NCI-H69 (cell line): ENCODE results near the gene FAM200A.
A peak's percentile ranks its signal among the peaks of the same experiment; 100 is the strongest.
"Not testable (repeated sequence)": the region's sequence is repeated elsewhere in the genome, so short reads cannot be mapped to it uniquely, and the experiment has no call there.

Source experiments
- DNase-seq: peaks from one replicate; lab custom pipeline; 2025; lab: John Stamatoyannopoulos, UW

The FAM200A gene

GRCh38 chr7:99559175-99559915, 7.4 kb upstream of the FAM200A start:
- no peak for DNase-seq

- peak; percentile 97 for DNase-seq
Measured at GRCh38 chr7:99558306-99559174, 6.6 kb upstream of the FAM200A start, which contains the start of gene ZNF655. Gene ZNF655, plus strand, starts transcription at chr7:99558642. Its CDS starts 1,918 bp downstream, at chr7:99560560.

GRCh38 chr7:99557940-99558305, 6.0 kb upstream of the FAM200A start:
- DNase-seq, result no peak

GRCh38 chr7:99557196-99557607, 5.3 kb upstream of the FAM200A start:
- no peak for DNase-seq

- DNase-seq, result no peak
Measured at GRCh38 chr7:99554939-99555338, 3.0 kb upstream of the FAM200A start.

GRCh38 chr7:99553039-99553438, 1.1 kb upstream of the FAM200A start:
- DNase-seq, result no peak

- DNase-seq, result no peak
Measured at GRCh38 chr7:99551334-99551733, 580 bp downstream of the FAM200A start.

- DNase-seq, result not testable (repeated sequence)
Measured at GRCh38 chr7:99549545-99549944, 2.4 kb downstream of the FAM200A start.

- DNase-seq, result not testable (repeated sequence)
Measured at GRCh38 chr7:99545308-99545707, 6.6 kb downstream of the FAM200A start.

GRCh38 chr7:99543916-99544315, 8.0 kb downstream of the FAM200A start:
- no peak for DNase-seq

- no peak for DNase-seq
Measured at GRCh38 chr7:99543081-99543671, 8.7 kb downstream of the FAM200A start.

GRCh38 chr7:99541212-99541611, 10.7 kb downstream of the FAM200A start:
- DNase-seq, result no peak

- no peak for DNase-seq
Measured at GRCh38 chr7:99540542-99540941, 11.4 kb downstream of the FAM200A start.

GRCh38 chr7:99539213-99539811, 12.6 kb downstream of the FAM200A start:
- DNase-seq, result peak; percentile 57

- DNase-seq, result no peak
Measured at GRCh38 chr7:99535667-99536066, 16.2 kb downstream of the FAM200A start.

GRCh38 chr7:99531354-99531765, 20.6 kb downstream of the FAM200A start:
- DNase-seq, result no peak

- peak; percentile 27 for DNase-seq
Measured at GRCh38 chr7:99525713-99526440, 26.0 kb downstream of the FAM200A start.

GRCh38 chr7:99521399-99521798, 30.5 kb downstream of the FAM200A start:
- DNase-seq, result no peak

- no peak for DNase-seq
Measured at GRCh38 chr7:99514050-99514449, 37.9 kb downstream of the FAM200A start.

GRCh38 chr7:99505324-99505662, 46.6 kb downstream of the FAM200A start:
- peak; percentile 50 for DNase-seq

GRCh38 chr7:99504603-99505323, 47.2 kb downstream of the FAM200A start, which contains the start of gene ZKSCAN5:
Gene ZKSCAN5, plus strand, starts transcription at chr7:99504662. Its CDS starts 1,383 bp downstream, at chr7:99506045.
- peak; percentile 98 for DNase-seq
